Hepatocyte (in vitro differentiated cells): ENCODE measurements around the gene COMMD3. TPM values are rescaled to one million over a fixed set of nuclear protein-coding genes. Genes with fewer than 3 reads are reported as not detected.

Experiments used
- DNase-seq: peaks from one replicate; pipeline ENCODE4 v3.0.0-alpha.2; 2016; ENCODE audit warnings: low spot score
- H2AFZ ChIP-seq: fragments of 200-600 bp; sonication (generic); 2 replicates; pipeline ENCODE4 v1.6.0; 2016; ENCODE audit warnings: antibody characterized with exemption, mild to moderate bottlenecking
- H3K27ac ChIP-seq: fragments of 200-600 bp; sonication (generic); 2 replicates; pipeline ENCODE4 v1.5.1; 2016; ENCODE audit warnings: mild to moderate bottlenecking
- H3K27me3 ChIP-seq: fragments of 200-600 bp; sonication (generic); 2 replicates; pipeline ENCODE4 v1.6.1; 2016
- H3K36me3 ChIP-seq: fragments of 200-600 bp; sonication (generic); replicated peaks from 2 replicates; pipeline ENCODE4 v1.5.1; 2016; ENCODE audit warnings: low read depth; ENCODE audit not compliant: insufficient read depth
- H3K4me1 ChIP-seq: fragments of 200-600 bp; sonication (generic); 2 replicates; pipeline ENCODE4 v1.5.1; 2016; ENCODE audit warnings: mild to moderate bottlenecking, moderate library complexity; ENCODE audit not compliant: insufficient read depth
- H3K4me2 ChIP-seq: fragments of 200-600 bp; sonication (generic); 2 replicates; pipeline ENCODE4 v1.6.0; 2016
- H3K4me3 ChIP-seq: fragments of 200-600 bp; sonication (generic); 2 replicates; pipeline ENCODE4 v1.5.1; 2016; ENCODE audit warnings: mild to moderate bottlenecking
- H3K79me2 ChIP-seq: fragments of 200-600 bp; sonication (generic); 2 replicates; pipeline ENCODE4 v1.6.0; 2017; ENCODE audit warnings: mild to moderate bottlenecking
- H3K9me2 ChIP-seq: fragments of 200-600 bp; sonication (generic); replicated peaks from 2 replicates; pipeline ENCODE4 v1.6.0; 2017; ENCODE audit warnings: mild to moderate bottlenecking; ENCODE audit not compliant: insufficient read depth
- H3K9me3 ChIP-seq: fragments of 200-600 bp; sonication (generic); 2 replicates; pipeline ENCODE4 v1.5.1; 2016; ENCODE audit warnings: low read depth, mild to moderate bottlenecking
- H4K20me1 ChIP-seq: fragments of 200-600 bp; sonication (generic); 2 replicates; pipeline ENCODE4 v1.6.0; 2016; ENCODE audit warnings: mild to moderate bottlenecking; ENCODE audit not compliant: insufficient read depth, poor library complexity, severe bottlenecking
- EZH2 ChIP-seq: fragments of 200-600 bp; sonication (generic); IDR thresholded peaks from 2 replicates; pipeline ENCODE4 v1.6.1; 2016; ENCODE audit warnings: antibody characterized with exemption, mild to moderate bottlenecking, borderline replicate concordance
- EZH2phosphoT487 ChIP-seq: fragments of 200-600 bp; sonication (generic); IDR thresholded peaks from one replicate; pipeline ENCODE4 v1.6.1; 2018; ENCODE audit warnings: antibody characterized with exemption, mild to moderate bottlenecking, low read depth, moderate library complexity; ENCODE audit not compliant: unreplicated experiment, severe bottlenecking
- WGBS: methylation state at CpG from one replicate; pipeline ENCODE4 v1.1.6; 2016; ENCODE audit warnings: low lambda C conversion rate; ENCODE audit errors: missing lambda C conversion rate; 5-methylcytosine and 5-hydroxymethylcytosine counted together
- polyA plus RNA-seq: library from polyadenylated mRNA; unstranded; fragments of >200 nt; fragmentation: Nextera tagmentation; extraction: Ambion mirVana; gene quantifications from 2 replicates; pipeline ENCODE4 v1.2.1, GENCODE V29; 2016
- total RNA-seq: library from RNA; depleted of rRNA; stranded (reverse); fragments of >200 nt; gene quantifications from 2 replicates; pipeline ENCODE4 v1.2.3, GENCODE V29; 2014
- TF ChIP-seq, protein P1 (sequence below): fragments of 200-600 bp; sonication (generic); IDR thresholded peaks from 2 replicates; pipeline ENCODE4 v1.5.1; 2016; ENCODE audit warnings: antibody characterized with exemption, mild to moderate bottlenecking; ENCODE audit not compliant: poor library complexity

The COMMD3 gene
- total RNA-seq (50.1 and 55.1 TPM in 2 replicates), polyA plus RNA-seq (91.2 and 92.3 TPM in 2 replicates)

DNA sequence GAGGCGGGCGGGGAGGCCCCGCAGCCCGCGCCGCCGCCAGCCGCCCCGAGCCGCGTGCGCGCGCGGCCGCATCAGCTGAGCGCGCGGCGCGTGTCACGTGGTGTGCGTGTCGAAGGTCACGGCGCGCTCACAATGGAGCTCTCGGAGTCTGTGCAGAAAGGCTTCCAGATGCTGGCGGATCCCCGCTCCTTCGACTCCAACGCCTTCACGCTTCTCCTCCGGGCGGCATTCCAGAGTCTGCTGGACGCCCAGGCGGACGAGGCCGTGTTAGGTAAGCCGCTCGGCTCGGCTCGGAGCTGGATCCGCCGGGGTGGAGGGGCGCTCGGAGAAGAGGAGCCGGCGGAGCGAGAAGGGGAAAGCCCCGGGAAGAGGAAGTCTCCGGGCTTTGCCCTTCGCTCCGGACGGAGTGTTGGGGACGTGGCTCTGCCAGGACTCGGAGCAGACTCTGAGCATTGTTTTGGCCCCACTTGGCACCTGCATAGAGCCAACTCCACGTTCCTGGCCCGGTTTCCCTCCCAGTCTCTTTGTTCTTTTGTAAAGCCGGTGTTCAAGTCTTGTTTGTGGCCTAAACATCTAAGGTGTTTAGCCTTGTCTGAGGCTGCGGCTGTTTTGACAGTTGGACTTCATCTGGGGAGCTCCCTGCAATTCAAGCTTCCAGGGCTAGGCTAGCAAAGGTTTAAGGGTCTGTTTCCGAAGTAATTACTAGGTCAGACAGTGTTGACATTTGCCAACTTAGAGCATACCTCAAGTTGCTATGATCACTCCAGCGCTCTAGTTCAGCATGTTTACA is at the start of gene COMMD3:
COMMD3 (plus strand) TSS at position 103 of the 790 bp plus-strand sequence; CDS start at position 133, 30 bp downstream.
- DNase-seq, result peak; percentile 95
- peaks cover 22% of the 10 kb centered on the region for H3K79me2 ChIP-seq
- H3K9me2 ChIP-seq, result no peaks in the 10 kb centered on the region
- no peaks in the 10 kb centered on the region for H3K9me3 ChIP-seq
- H3K4me2 ChIP-seq, result peak within 1 kb of the TSS; percentile 82
- TF ChIP-seq EZH2 (no peak), EZH2phosphoT487 (no peak)
- TF ChIP-seq, protein P1, sequence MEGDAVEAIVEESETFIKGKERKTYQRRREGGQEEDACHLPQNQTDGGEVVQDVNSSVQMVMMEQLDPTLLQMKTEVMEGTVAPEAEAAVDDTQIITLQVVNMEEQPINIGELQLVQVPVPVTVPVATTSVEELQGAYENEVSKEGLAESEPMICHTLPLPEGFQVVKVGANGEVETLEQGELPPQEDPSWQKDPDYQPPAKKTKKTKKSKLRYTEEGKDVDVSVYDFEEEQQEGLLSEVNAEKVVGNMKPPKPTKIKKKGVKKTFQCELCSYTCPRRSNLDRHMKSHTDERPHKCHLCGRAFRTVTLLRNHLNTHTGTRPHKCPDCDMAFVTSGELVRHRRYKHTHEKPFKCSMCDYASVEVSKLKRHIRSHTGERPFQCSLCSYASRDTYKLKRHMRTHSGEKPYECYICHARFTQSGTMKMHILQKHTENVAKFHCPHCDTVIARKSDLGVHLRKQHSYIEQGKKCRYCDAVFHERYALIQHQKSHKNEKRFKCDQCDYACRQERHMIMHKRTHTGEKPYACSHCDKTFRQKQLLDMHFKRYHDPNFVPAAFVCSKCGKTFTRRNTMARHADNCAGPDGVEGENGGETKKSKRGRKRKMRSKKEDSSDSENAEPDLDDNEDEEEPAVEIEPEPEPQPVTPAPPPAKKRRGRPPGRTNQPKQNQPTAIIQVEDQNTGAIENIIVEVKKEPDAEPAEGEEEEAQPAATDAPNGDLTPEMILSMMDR, result no peak
- peak within 1 kb of the TSS; percentile 99 for H3K27ac ChIP-seq
- no peaks in the 10 kb centered on the region for H3K36me3 ChIP-seq
- peaks cover 13% of the 10 kb centered on the region for H3K4me1 ChIP-seq
- peaks cover 12% of the 10 kb centered on the region for H4K20me1 ChIP-seq
- H3K27me3 ChIP-seq, result peaks cover 12% of the 10 kb centered on the region
- peak within 1 kb of the TSS; percentile 84 for H3K4me3 ChIP-seq
- peak within 1 kb of the TSS; percentile 93 for H2AFZ ChIP-seq
- WGBS, result 1% methylated on average over 34 of the region's 63 CpGs

GRCh38 chr10:22268503-22268902 is 47.7 kb upstream of the COMMD3 start:
- no peak overlapping the region for H3K4me2 ChIP-seq
- H3K27me3 ChIP-seq, result no peaks in the 10 kb centered on the region
- no peaks in the 10 kb centered on the region for H3K9me3 ChIP-seq
- H3K79me2 ChIP-seq, result no peaks in the 10 kb centered on the region
- H3K9me2 ChIP-seq, result no peaks in the 10 kb centered on the region
- no peaks in the 10 kb centered on the region for H3K4me1 ChIP-seq
- TF ChIP-seq EZH2phosphoT487 (no peak), EZH2 (no peak)
- TF ChIP-seq, protein P1, result no peak
- no peak overlapping the region for H3K27ac ChIP-seq
- WGBS, result 81% methylated on average over 2 of the region's 2 CpGs
- no peak overlapping the region for H2AFZ ChIP-seq
- no peak for DNase-seq
- no peak overlapping the region for H3K4me3 ChIP-seq
- no peaks in the 10 kb centered on the region for H3K36me3 ChIP-seq
- H4K20me1 ChIP-seq, result no peaks in the 10 kb centered on the region

- Histone ChIP-seq H3K9me2 (no peaks in the 10 kb centered on the region), H3K4me1 (no peaks in the 10 kb centered on the region), H3K4me3 (no peak overlapping the region), H3K9me3 (no peaks in the 10 kb centered on the region), H3K79me2 (no peaks in the 10 kb centered on the region), H4K20me1 (no peaks in the 10 kb centered on the region), H3K27ac (no peak overlapping the region), H2AFZ (no peak overlapping the region), H3K27me3 (no peaks in the 10 kb centered on the region), H3K4me2 (no peak overlapping the region), H3K36me3 (no peaks in the 10 kb centered on the region)
- TF ChIP-seq EZH2phosphoT487, result no peak
- 93% methylated on average over 6 of the region's 6 CpGs for WGBS
- no peak for DNase-seq
Observed at GRCh38 chr10:22271786-22272185, 44.4 kb upstream of the COMMD3 start.

GRCh38 chr10:22278441-22278782 is 37.8 kb upstream of the COMMD3 start:
- H3K27ac ChIP-seq, result peak overlapping the region; percentile 44
- no peaks in the 10 kb centered on the region for H3K79me2 ChIP-seq
- no peak overlapping the region for H3K4me2 ChIP-seq
- H2AFZ ChIP-seq, result peak overlapping the region; percentile 16
- TF ChIP-seq, protein P1, result no peak
- no peak for TF ChIP-seq EZH2
- TF ChIP-seq EZH2phosphoT487, result no peak
- no peak for DNase-seq
- no peak overlapping the region for H3K4me3 ChIP-seq
- no peaks in the 10 kb centered on the region for H3K36me3 ChIP-seq
- 95% methylated on average over 4 of the region's 4 CpGs for WGBS
- H3K27me3 ChIP-seq, result peaks cover 16% of the 10 kb centered on the region
- H3K4me1 ChIP-seq, result no peaks in the 10 kb centered on the region
- no peaks in the 10 kb centered on the region for H4K20me1 ChIP-seq
- H3K9me3 ChIP-seq, result no peaks in the 10 kb centered on the region
- H3K9me2 ChIP-seq, result no peaks in the 10 kb centered on the region
